Right lobe of liver (tissue), 6 donors: ENCODE data around the gene WDR45. TPM values are rescaled to one million over a fixed set of nuclear protein-coding genes. Genes with fewer than 3 reads are reported as not detected.
A peak's percentile ranks its signal among the peaks of the same experiment; 100 is the strongest.

Experiments used
- ATAC-seq, 4 donors: fragments of 200-7000 bp; cut with Tn5 transposase; one replicate each; pipeline ENCODE4 v1.9.1; 2020; ENCODE audit warnings: mild to moderate bottlenecking in 4 of 4, moderate library complexity in 4 of 4
- DNase-seq, 3 donors: peaks; one replicate each; pipeline ENCODE4 v3.0.0-alpha.2; 2020
- H3K27ac ChIP-seq, 3 donors: fragments of 200-600 bp; one replicate each; pipeline ENCODE4 v1.8.0; 2022
- H3K27me3 ChIP-seq, 2 donors: fragments of 200-600 bp; one replicate each; pipeline ENCODE4 v1.8.0; 2022
- H3K36me3 ChIP-seq, 4 donors: fragments of 200-600 bp; sonication (generic) in 1 of 4; one replicate each; pipeline versions ENCODE4 v1.5.1 to v1.8.0; 2017 to 2022; ENCODE audit warnings: control low read depth in 1 of 4
- H3K4me1 ChIP-seq, 4 donors: fragments of 200-600 bp; sonication (generic) in 1 of 4; one replicate each; pipeline versions ENCODE4 v1.5.1 to v1.8.0; 2017 to 2022; ENCODE audit warnings: control low read depth in 1 of 4
- H3K4me3 ChIP-seq, 3 donors: fragments of 200-600 bp; one replicate each; pipeline ENCODE4 v1.8.0; 2022
- H3K9me3 ChIP-seq, 4 donors: fragments of 200-600 bp; sonication (generic) in 1 of 4; one replicate each; pipeline versions ENCODE4 v1.5.1 to v1.8.0; 2017 to 2022; ENCODE audit warnings: control low read depth in 1 of 4
- POLR2A ChIP-seq: fragments of 450-650 bp; IDR thresholded peaks from one replicate; pipeline ENCODE4 v1.6.1; 2017; ENCODE audit warnings: antibody characterized with exemption, mild to moderate bottlenecking
- WGBS: methylation state at CpG from one replicate; pipeline ENCODE4 v1.1.6; 2018; ENCODE audit warnings: low coverage, low lambda C conversion rate; ENCODE audit not compliant: insufficient coverage; ENCODE audit errors: missing lambda C conversion rate; 5-methylcytosine and 5-hydroxymethylcytosine counted together
- intact Hi-C, 2 donors: fragments of 100-400 bp; cut with DNase I; formaldehyde crosslinking; loops; one replicate each; pipeline versions ENCODE4 v1.11.2 to v1.14.1; 2022
- total RNA-seq, 6 experiments: library from RNA; depleted of rRNA in 2 of 6; stranded (reverse); fragments of >200 nt in 2 of 6; fragmentation: NEBNext Ultra II Directional in 3 of 6; extraction: Animal tissue kit (Norgen Biotek cat#: 25700) in 3 of 6; gene quantifications; one replicate each; pipeline versions ENCODE4 v1.1.0 to v1.2.4, GENCODE V29; 2016 to 2023
- TF ChIP-seq, protein P1 (sequence below), 4 donors: fragments of 200-600 bp in 3 of 4; fragments of 450-650 bp in 1 of 4; IDR thresholded peaks; one replicate each; pipeline versions ENCODE4 v1.5.1 to v1.8.0; 2016 to 2022; ENCODE audit warnings: antibody characterized with exemption in 4 of 4, mild to moderate bottlenecking in 2 of 4
- donor health status: DM: no; HTN: yes; CAD: no.
- donor health status: DM: no; HTN: no; CAD: no.
- donor health status: DM: no; HTN: no; CAD: no.
- donor health status: DM: no; HTN: yes; CAD: no.
- donor health status: DM: no; HTN: yes; CAD: no.

The WDR45 gene
- total RNA-seq, 6 experiments from 2014 or later: 31.8 to 65.2 (median 47.9) TPM

GRCh38 chrX:49053223-49054072, 26.2 kb downstream of the WDR45 start:
- H3K4me1 ChIP-seq: no peaks in the 10 kb centered on the region
- H3K27me3 ChIP-seq: no peaks in the 10 kb centered on the region
- ATAC-seq (peak; percentile 70 to 86 (median 79)), DNase-seq (peak in 2 of 3 donors; percentile 59 to 67)
- intact Hi-C loops: no loop called here
- H3K27ac ChIP-seq: peak overlapping the region; percentile 54 to 65 (median 58)
- no peaks in the 10 kb centered on the region for H3K9me3 ChIP-seq
- no peaks in the 10 kb centered on the region for H3K36me3 ChIP-seq
- TF ChIP-seq, protein P1, sequence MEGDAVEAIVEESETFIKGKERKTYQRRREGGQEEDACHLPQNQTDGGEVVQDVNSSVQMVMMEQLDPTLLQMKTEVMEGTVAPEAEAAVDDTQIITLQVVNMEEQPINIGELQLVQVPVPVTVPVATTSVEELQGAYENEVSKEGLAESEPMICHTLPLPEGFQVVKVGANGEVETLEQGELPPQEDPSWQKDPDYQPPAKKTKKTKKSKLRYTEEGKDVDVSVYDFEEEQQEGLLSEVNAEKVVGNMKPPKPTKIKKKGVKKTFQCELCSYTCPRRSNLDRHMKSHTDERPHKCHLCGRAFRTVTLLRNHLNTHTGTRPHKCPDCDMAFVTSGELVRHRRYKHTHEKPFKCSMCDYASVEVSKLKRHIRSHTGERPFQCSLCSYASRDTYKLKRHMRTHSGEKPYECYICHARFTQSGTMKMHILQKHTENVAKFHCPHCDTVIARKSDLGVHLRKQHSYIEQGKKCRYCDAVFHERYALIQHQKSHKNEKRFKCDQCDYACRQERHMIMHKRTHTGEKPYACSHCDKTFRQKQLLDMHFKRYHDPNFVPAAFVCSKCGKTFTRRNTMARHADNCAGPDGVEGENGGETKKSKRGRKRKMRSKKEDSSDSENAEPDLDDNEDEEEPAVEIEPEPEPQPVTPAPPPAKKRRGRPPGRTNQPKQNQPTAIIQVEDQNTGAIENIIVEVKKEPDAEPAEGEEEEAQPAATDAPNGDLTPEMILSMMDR (IDR thresholded peaks at IDR 0.05): no peak
- peak; percentile 46 for TF ChIP-seq POLR2A
- peak overlapping the region; percentile 47 to 57 (median 56) for H3K4me3 ChIP-seq
- 33% methylated on average over 1 of the region's 79 CpGs for WGBS

GRCh38 chrX:49043987-49044281, 35.8 kb downstream of the WDR45 start:
- Histone ChIP-seq H3K4me3 (peak overlapping the region in 2 of 3 donors; percentile 3 to 20), H3K27me3 (no peaks in the 10 kb centered on the region), H3K4me1 (peaks cover 0 to 8% (median 0%) of the 10 kb centered on the region in 4 donors), H3K27ac (peak overlapping the region; percentile 28 to 70 (median 66)), H3K36me3 (peaks cover 0 to 3% (median 0%) of the 10 kb centered on the region in 4 donors), H3K9me3 (no peaks in the 10 kb centered on the region)
- WGBS: 29% methylated on average over 13 of the region's 13 CpGs
- intact Hi-C loops: no loop called here
- ATAC-seq (no peak), DNase-seq (no peak)
- TF ChIP-seq, protein P1 (IDR thresholded peaks at IDR 0.05): no peak
- TF ChIP-seq POLR2A: peak; percentile 67

- intact Hi-C loops: no loop called here
- H3K36me3 ChIP-seq: peaks cover 0 to 8% (median 0%) of the 10 kb centered on the region in 4 donors
- H3K4me1 ChIP-seq: peaks cover 0 to 8% (median 0%) of the 10 kb centered on the region in 4 donors
- ATAC-seq: peak; percentile 82 to 93 (median 87)
- peak within 1 kb of the TSS; percentile 68 to 70 (median 68) for H3K4me3 ChIP-seq
- H3K9me3 ChIP-seq: no peaks in the 10 kb centered on the region
- peak; percentile 96 to 98 (median 97) for DNase-seq
- peak within 1 kb of the TSS; percentile 96 to 98 (median 97) for H3K27ac ChIP-seq
- TF ChIP-seq, protein P1 (IDR thresholded peaks at IDR 0.05): peak; percentile 49 to 68 (median 57)
- TF ChIP-seq POLR2A: peak; percentile 77
- 14% methylated on average over 13 of the region's 67 CpGs for WGBS
- H3K27me3 ChIP-seq: no peaks in the 10 kb centered on the region
These were observed 36.3 kb downstream of the WDR45 start, which contains the start of gene TFE3 for GRCh38 chrX:49043220-49043986. Gene TFE3, minus strand, starts transcription at chrX:49043357. Its CDS starts 131 bp downstream, at chrX:49043226.

- DNase-seq (no peak), ATAC-seq (peak in 1 of 4 donors; percentile 1)
- TF ChIP-seq POLR2A: no peak
- TF ChIP-seq, protein P1 (IDR thresholded peaks at IDR 0.05): no peak
- H3K27ac ChIP-seq: peak overlapping the region; percentile 96 to 98 (median 97)
- H3K36me3 ChIP-seq: peaks cover 0 to 14% (median 0%) of the 10 kb centered on the region in 4 donors
- H3K4me1 ChIP-seq: peaks cover 0 to 8% (median 0%) of the 10 kb centered on the region in 4 donors
- no peaks in the 10 kb centered on the region for H3K9me3 ChIP-seq
- no peaks in the 10 kb centered on the region for H3K27me3 ChIP-seq
- intact Hi-C loops: no loop called here
- peak overlapping the region; percentile 68 to 70 (median 68) for H3K4me3 ChIP-seq
- WGBS: 15% methylated on average over 3 of the region's 29 CpGs
These were observed 37.0 kb downstream of the WDR45 start for GRCh38 chrX:49042581-49043219.
